ENCODE results near the gene ADA. TPM values are rescaled to one million over a fixed set of nuclear protein-coding genes. Genes with fewer than 3 reads are reported as not detected.

The ADA gene
- total RNA-seq, 1 experiment from 2014 or later: 41.4 TPM

DNA sequence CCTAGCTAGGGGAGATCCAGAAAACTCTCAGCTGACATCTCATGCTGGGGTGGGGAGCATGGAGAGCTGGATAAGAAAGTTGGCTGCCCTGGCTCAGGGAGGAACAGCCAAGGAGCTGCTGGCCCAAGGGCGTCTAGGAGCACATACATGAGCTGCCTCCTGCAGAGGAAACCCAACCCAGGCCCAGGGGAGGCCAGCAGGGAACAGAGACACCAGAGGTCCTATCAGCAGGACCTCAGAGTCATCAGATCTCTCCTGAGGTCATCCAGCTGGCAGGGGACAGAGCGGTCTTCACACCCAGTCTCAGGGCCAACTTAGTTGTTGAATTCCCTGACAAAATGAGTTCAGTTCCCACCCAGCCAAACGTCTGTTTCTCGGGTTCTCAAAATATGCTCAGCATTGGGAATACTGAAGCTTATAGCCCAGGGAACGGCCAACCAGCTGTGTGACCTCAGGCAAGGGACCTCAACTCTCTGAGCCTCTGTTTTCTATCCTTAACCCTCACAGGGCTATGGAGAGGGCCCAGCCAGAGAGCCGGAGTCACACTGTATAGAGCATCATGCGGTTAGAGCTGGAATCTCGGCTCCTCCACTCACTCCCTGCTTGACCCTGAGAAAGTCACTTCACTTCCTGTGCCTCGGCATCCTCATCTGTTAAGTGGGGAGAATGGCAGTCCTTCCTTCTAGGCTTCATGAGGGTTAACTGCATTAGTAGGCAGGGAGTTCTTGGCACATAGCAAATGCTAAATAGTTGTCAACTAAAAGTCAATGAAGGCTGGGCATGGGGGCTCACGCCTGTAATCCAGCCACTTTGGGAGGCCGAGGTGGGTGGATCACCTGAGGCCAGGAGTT lies 13.8 kb downstream of the ADA start:
- Histone ChIP-seq H3K36me3 (peaks cover 27% of the 10 kb centered on the region), H3K4me3 (no peak overlapping the region), H3K9me3 (no peaks in the 10 kb centered on the region), H3K27me3 (no peaks in the 10 kb centered on the region)
- no peak for DNase-seq

DNA sequence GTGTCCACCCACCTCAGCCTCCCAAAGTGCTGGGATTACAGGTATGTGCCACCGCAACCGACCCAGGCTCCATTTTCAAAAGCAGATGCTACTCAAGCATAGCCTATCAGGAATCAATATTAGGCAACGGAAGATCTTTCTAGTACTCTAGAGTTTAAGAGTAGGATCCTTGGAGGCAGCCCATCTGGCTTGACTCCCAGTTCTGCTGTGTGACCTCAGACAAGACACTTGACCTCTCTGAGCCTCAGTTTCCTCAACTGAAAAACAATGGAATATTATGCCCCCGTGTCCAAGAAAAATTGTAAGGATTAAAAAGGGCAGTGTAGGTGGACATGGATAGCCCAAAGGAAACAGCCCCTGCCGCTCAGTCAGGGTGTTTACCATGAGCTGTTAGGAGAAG lies 14.5 kb downstream of the ADA start:
- no peaks in the 10 kb centered on the region for H3K27me3 ChIP-seq
- H3K4me3 ChIP-seq: no peak overlapping the region
- H3K36me3 ChIP-seq: peaks cover 27% of the 10 kb centered on the region
- no peak for DNase-seq
- no peaks in the 10 kb centered on the region for H3K9me3 ChIP-seq

DNA sequence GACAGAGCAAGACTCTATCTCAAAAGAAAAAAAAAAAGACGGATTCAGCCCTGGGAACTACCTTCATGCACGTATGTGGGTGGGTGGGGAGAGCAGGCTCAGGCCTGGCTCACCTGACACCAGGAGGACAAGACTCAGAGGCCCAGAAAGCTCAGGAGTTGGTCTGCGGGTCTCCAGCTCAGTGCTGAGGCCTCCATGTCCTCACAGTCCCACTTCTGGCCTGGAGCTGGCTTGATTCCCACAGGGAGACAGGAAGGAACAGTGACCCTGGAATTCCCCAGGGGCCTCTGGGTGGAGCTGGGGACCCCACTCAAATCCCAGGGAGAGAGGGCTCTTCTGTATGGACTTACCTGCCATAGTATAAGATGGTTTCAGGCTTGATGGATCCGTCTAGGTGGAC lies 15.6 kb downstream of the ADA start:
- no peak for DNase-seq
- Histone ChIP-seq H3K9me3 (no peaks in the 10 kb centered on the region), H3K27me3 (no peaks in the 10 kb centered on the region), H3K4me3 (no peak overlapping the region), H3K36me3 (peaks cover 27% of the 10 kb centered on the region)

DNA sequence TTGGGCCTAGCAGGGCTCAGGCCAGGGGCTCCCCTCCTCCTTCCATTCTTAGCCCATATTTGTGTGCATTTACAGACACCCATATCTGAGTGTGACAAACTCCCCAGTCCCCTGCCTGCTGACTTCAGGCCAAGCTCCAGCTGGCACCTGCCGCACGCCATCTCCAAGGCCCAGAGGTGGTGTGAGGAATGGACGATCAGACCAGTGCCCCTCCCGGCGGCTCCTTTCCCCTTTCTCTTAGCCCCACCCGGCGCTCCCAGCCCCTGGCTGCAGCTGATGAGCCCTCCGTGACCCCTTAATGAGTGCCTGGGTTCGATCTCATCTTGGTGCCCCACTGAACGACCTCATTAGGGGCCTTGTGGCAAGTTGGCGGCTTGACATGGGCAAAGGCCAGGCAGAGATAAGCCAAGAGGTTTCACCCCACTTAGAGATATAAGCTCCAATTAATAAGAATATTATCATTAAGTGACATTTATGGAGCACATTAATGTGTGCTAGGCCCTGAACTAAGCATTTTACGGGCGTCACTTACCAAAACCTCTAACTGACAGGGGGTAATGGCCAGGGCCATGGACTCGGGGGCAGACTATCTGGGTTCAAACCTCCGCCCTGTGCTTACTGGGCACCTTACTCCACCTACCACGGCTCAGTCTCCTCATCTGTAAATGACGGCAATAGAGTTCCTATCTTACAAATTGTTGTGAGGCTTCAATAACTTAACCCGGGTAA lies 17.5 kb downstream of the ADA start:
- Histone ChIP-seq H3K9me3 (no peaks in the 10 kb centered on the region), H3K27me3 (no peaks in the 10 kb centered on the region), H3K36me3 (peaks cover 22% of the 10 kb centered on the region), H3K4me3 (no peak overlapping the region)
- DNase-seq: no peak

DNA sequence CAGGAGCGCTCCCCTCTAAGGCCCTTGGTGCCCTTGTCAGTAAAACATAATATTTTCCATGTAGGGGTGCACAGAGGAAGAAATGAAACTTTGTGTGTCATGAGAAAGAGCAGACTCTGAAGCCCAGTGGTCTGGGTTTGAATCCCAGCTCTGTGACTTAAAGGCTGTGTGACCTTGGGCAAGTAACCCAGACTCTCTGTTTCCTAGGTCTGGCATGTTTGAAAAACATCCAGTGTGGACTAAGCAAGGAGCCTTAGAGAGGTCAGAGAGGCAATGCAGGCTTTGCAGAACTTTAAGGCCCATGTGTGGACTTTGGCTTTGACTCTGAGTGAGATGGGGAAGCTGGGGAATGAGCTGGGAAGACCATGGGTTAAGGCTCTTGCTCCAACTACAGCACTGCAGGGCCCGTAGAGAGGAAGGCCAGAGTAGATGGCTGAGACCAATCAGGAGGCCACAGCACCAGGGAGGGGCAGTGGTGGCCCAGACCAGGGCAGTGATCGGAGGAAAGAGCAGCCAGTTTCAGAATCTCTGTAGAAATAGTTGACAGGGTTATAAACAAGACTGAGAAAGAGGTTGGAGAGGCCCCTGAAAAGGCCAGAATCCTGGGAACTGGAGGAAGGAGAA lies 18.2 kb downstream of the ADA start:
- Histone ChIP-seq H3K36me3 (peaks cover 19% of the 10 kb centered on the region), H3K9me3 (no peaks in the 10 kb centered on the region), H3K27me3 (no peaks in the 10 kb centered on the region), H3K4me3 (no peak overlapping the region)
- no peak for DNase-seq

DNA sequence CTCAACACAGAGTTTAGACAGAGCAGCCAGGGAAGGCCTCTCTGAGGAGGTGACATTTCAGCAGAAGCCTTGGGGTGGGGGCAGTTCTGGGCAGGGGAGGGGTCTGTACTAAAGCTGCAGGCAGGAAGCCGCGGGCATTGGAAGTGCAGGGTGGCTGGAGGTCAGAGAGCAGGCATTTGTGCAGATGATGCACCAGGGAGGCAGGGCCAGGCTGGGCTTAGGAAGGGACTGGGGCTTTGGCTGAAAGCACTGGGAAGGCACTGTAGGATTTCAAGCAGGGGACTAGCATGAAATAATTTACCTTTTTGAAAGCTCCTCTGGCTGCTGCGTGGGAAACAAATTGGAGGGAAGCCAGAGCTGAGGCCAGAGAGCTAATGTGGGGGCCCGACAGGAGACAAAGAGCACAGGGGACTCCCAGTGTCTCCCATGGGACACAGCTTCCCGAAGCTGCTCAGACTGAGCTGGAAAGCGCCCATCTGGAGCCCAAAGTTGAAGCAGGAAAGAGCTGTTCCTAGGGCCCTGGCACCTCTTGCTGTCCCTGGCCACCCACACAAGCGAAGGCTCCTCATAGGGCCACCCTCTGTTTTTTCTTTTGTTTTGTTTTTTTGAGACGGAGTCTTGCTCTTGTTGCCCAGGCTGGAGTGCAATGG lies 19.3 kb downstream of the ADA start:
- H3K36me3 ChIP-seq: peaks cover 15% of the 10 kb centered on the region
- no peaks in the 10 kb centered on the region for H3K9me3 ChIP-seq
- DNase-seq: no peak
- no peak overlapping the region for H3K4me3 ChIP-seq
- no peaks in the 10 kb centered on the region for H3K27me3 ChIP-seq

DNA sequence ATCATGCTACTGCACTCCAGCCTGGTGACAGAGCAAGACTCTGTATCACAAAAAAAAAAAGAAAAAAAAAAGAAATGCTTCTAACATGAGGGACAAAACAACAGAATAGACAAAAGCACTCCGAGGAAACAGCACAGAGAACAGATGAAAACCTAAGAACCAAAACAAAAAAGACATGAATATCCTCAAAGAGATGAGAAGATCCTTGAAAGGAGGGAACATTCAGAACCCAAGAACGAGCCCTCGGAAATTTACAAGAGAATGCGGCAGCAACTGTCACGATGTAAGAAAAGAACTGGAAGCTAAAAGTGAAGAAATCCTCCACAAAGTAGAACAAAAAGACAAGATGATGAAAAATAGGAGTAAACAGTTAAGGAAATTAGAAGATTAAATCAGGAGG lies 21.2 kb downstream of the ADA start:
- Histone ChIP-seq H3K36me3 (peaks cover 7% of the 10 kb centered on the region), H3K4me3 (no peak overlapping the region), H3K27me3 (no peaks in the 10 kb centered on the region), H3K9me3 (no peaks in the 10 kb centered on the region)
- no peak for DNase-seq

DNA sequence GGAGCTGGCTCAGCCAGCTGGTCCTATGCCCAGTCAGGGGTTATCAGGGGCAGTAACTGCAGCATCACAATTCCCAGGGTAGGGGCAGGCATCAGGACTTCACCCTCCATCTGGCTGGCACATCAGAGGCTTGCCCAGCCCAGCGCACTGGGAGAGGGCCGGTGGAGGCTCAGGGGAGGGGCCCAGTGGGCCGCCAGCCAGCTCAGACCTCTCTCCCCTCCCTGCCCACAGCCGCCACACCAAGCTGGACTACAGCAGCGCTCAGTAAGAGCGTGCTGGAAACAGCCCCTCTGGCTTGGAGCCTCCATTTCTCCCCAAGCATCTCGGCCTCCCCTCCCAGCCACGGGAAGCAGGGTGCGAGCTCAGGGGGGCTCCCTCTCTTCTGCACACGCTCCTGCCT lies 22.0 kb downstream of the ADA start:
- no peak for DNase-seq
- Histone ChIP-seq H3K27me3 (no peaks in the 10 kb centered on the region), H3K36me3 (peaks cover 7% of the 10 kb centered on the region), H3K9me3 (no peaks in the 10 kb centered on the region), H3K4me3 (no peak overlapping the region)

DNA sequence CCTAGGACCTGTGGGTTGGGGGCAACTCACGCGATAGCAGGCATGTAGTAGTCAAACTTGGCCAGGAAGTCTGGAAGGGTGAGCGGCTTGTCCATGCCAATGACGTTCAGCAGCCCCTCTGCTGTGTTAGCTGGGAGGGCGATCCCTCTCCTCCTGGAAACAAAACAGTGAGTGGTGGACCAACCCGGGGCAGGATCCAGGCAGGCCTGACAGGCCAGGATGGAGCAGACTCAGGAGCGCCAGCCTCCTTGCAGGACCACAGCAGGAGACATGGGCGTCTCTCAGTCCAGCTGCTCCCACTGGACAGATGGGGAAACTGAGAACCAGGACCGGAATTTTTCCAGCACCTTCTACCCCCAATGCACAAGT lies 22.5 kb downstream of the ADA start:
- Histone ChIP-seq H3K4me3 (no peak overlapping the region), H3K36me3 (peaks cover 7% of the 10 kb centered on the region), H3K27me3 (no peaks in the 10 kb centered on the region), H3K9me3 (no peaks in the 10 kb centered on the region)
- no peak for DNase-seq

DNA sequence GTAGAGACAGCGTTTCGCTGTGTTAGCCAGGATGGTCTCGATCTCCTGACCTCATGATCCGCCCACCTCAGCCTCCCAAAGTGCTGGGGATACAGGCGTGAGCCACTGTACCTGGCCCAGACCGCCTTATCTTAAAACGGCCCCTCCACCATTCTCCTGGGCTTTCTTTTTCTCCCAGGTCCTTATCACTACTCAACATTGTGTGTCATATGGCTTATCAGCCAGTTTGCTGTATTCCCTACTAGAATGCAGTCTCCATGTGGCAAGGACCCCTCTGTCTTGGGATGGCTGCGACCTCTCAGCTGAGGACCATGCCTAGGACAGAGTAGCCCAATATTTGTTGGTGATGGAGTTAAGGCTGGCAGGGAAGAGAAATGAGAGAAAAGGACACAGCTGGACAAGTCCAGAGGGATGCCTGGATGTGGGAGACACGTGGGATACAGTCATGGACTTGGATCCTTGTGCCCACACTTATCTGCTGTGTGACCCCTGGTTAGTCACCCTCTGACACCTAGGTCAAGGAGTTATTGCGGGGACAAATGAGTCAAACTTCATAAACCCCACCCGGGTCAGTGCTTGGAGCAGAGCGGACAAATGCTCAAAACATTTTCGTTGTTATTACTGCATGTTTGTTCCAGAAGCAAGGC lies 24.0 kb downstream of the ADA start:
- H3K9me3 ChIP-seq: peaks cover 6% of the 10 kb centered on the region; the same call in 1 of the 2 replicates
- H3K4me3 ChIP-seq: no peak overlapping the region
- H3K27me3 ChIP-seq: no peaks in the 10 kb centered on the region
- no peak for DNase-seq
- H3K36me3 ChIP-seq: peaks cover 16% of the 10 kb centered on the region

DNA sequence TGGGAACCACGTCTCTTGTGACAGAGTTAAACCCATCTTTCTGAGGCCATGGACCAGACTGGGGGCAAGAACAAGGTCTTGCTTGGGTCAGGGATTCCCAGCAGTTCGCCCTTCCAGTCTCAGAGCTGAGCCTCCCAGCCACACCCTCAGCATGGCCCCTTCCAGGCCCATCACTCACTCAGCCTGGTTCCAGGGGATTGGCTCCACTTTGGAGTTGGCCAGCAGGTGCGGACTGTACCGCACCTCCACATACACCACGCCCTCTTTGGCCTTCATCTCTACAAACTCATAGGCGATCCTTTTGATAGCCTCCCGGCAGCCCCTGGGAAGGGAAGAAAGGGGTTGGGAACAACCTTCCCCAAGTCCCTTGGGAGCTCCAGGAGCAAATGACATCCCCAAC lies 25.2 kb downstream of the ADA start:
- no peak for DNase-seq
- H3K27me3 ChIP-seq: no peaks in the 10 kb centered on the region
- H3K36me3 ChIP-seq: peaks cover 24% of the 10 kb centered on the region
- H3K9me3 ChIP-seq: peaks cover 6% of the 10 kb centered on the region; the same call in 1 of the 2 replicates
- H3K4me3 ChIP-seq: no peak overlapping the region

DNA sequence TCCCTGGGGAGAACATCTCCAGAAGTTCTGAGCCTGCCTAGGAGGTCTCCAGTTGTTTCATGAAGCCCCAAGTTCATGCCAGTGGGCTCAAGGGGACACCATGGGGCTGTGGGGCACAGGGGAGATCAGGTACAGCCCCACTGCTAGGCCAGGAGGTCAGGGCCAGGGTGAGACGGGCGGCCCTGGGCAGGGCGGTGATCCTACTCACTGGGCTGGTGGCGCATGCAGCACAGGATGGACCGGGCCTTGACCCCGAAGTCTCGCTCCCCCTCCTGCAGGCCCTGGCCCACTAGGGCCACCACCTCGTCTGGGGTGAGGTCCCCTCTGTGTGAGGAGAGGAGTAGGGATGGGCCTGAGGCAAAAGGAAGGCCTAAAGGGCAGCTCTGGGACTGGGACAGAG lies 26.1 kb downstream of the ADA start:
- Histone ChIP-seq H3K4me3 (no peak overlapping the region), H3K27me3 (no peaks in the 10 kb centered on the region), H3K36me3 (peaks cover 29% of the 10 kb centered on the region), H3K9me3 (peaks cover 6% of the 10 kb centered on the region; the same call in 1 of the 2 replicates)
- no peak for DNase-seq

DNA sequence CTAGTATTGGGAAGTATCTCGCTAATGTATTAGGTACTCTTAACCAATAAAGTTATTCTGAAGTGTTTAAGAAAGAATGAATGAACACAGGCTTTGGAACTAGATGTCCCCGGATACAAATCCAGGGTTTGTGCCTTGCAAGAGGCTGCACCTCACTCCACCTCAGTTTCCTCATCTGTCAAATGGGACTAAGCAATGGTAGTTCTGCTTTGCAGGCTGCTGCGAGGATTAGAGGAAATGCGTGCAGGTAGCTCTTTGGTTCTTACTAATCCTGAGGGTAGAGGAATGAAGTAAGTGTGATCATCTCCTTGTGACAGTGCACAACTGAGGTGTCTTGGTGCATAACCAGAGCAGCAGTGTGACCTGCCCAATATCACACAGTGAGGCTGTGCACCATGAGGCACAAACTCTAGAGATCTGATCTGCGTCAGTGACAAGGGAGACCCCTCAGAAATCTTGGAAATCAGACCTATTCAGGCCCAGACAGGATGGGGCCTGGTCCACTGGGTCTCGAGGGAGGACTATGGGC lies 26.7 kb downstream of the ADA start:
- no peak overlapping the region for H3K4me3 ChIP-seq
- no peak for DNase-seq
- no peaks in the 10 kb centered on the region for H3K27me3 ChIP-seq

DNA sequence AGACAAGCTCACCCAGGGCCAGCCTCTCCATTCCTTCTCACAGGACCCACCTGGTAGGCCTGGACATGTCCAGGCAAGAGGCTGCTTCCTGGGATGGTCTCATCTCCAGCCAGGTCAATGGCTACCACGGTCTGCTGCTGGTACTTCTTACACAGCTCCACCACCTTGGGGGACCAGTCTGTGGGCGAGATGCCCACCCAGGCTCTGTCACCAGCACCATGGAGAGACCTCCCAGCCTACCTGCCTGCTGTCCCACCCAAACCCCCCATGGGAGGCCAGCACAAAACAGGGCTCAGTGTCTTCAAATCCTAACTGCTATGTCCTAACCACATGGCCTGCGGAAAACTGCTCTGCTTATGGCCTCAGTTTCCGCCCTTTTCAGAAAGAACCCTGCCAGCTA lies 27.3 kb downstream of the ADA start:
- H3K27me3 ChIP-seq: no peaks in the 10 kb centered on the region
- no peak overlapping the region for H3K4me3 ChIP-seq
- H3K36me3 ChIP-seq: peaks cover 39% of the 10 kb centered on the region
- peaks cover 6% of the 10 kb centered on the region; the same call in 1 of the 2 replicates for H3K9me3 ChIP-seq
- no peak for DNase-seq

More for the DNA sequence above, 26.7 kb downstream of the ADA start:
- Histone ChIP-seq H3K9me3 (peaks cover 6% of the 10 kb centered on the region; the same call in 1 of the 2 replicates), H3K36me3 (peaks cover 33% of the 10 kb centered on the region)

DNA sequence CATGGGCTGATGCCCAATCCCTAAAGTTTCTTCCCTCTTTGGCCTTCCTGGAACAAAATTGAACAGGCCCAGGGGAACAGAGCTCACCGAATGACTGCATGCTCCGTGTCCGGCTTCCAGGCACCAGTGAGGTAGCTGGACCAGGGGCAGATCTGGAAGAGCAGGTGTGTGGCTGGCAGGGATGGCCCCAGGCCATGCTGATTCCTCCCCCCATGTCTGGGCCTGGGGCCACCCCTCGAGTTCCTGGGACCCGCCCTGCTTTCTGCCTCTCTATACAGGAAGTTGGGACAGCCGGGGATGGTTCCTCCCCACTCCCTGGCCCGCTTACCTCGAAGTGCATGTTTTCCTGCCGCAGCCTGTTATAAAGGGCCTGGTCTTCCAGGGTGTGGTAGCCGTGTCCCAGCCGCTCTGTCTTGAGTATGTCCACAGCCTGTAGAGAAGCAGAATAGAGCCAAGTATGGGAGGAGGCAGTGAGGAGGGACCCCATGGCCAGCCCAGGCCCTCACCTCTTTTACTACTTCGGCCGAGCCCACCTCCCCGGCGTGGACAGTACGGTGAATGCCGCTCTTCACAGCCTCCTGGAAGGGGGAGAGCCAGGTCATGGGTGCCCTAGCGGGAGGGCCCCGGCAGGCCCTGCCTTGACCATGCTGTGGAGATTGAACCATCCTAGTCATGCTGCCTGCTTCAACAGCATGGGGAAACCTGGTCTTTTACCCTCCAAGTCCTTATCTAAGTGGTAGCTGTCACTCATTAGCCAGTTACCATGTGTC lies 28.8 kb downstream of the ADA start:
- DNase-seq: no peak
- peaks cover 6% of the 10 kb centered on the region; the same call in 1 of the 2 replicates for H3K9me3 ChIP-seq
- H3K36me3 ChIP-seq: peaks cover 52% of the 10 kb centered on the region

DNA sequence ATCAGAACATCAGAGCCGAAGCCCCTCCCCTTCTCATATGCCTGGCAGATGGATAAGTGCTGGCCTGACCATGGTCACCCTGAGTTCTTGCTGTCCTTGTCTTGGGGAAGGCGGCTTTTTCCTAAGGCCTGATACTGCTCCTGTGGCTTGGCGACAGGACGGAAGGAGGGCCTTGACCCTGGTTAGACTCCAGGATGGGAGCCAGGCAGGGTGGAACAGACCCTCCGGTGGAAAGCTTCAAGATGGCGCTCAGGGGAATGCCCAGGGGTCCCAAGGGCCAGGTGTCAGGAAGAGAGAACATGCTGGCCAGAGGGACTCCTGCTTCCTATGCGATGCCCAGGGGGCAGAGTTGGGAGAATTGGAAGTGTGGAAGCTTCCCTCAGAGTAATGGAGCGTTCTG lies 29.6 kb downstream of the ADA start:
- H3K36me3 ChIP-seq: peaks cover 59% of the 10 kb centered on the region
- H3K9me3 ChIP-seq: peaks cover 6% of the 10 kb centered on the region; the same call in 1 of the 2 replicates
- H3K27me3 ChIP-seq: no peaks in the 10 kb centered on the region
- no peak overlapping the region for H3K4me3 ChIP-seq
- no peak for DNase-seq

More for the DNA sequence above, 28.8 kb downstream of the ADA start:
- H3K4me3 ChIP-seq: no peak overlapping the region
- no peaks in the 10 kb centered on the region for H3K27me3 ChIP-seq
